ENCODE results near the gene LARGE2.
A peak's percentile ranks its signal among the peaks of the same experiment; 100 is the strongest.

The LARGE2 gene

GRCh38 chr11:45894555-45895247, 27.8 kb upstream of the LARGE2 start:
- TF ChIP-seq ISL1 (CRISPR knock-in tag; IDR thresholded peaks at IDR 0.05) (no peak), PPARA (CRISPR knock-in tag; IDR thresholded peaks at IDR 0.05; ENCODE audit: borderline replicate concordance) (no peak), ZNF565 (CRISPR knock-in tag; conservative IDR thresholded peaks at IDR 0.05; ENCODE audit: low read depth) (no peak), ZFP3 (CRISPR knock-in tag; IDR thresholded peaks at IDR 0.05) (no peak), TOX (CRISPR knock-in tag; IDR thresholded peaks at IDR 0.05; ENCODE audit: borderline replicate concordance) (no peak), ZNF70 (CRISPR knock-in tag; IDR thresholded peaks at IDR 0.05) (no peak), ESRRG (CRISPR knock-in tag; IDR thresholded peaks at IDR 0.05) (no peak), OSR1 (CRISPR knock-in tag; IDR thresholded peaks at IDR 0.05) (no peak), TSHZ2 (CRISPR knock-in tag; IDR thresholded peaks at IDR 0.05) (no peak), TCF4 (CRISPR knock-in tag; IDR thresholded peaks at IDR 0.05; ENCODE audit: borderline replicate concordance) (no peak), BACH2 (CRISPR knock-in tag; IDR thresholded peaks at IDR 0.05; ENCODE audit: borderline replicate concordance) (no peak), ZFP30 (CRISPR knock-in tag; IDR thresholded peaks at IDR 0.05) (no peak)

GRCh38 chr11:45895553-45896259, 26.8 kb upstream of the LARGE2 start:
- ATAC-seq: no peak
- no peak for TF ChIP-seq OSR1 (CRISPR knock-in tag; IDR thresholded peaks at IDR 0.05)
- TF ChIP-seq SNAI2 (CRISPR knock-in tag; IDR thresholded peaks at IDR 0.05): no peak
- no peak for TF ChIP-seq CREB5 (CRISPR knock-in tag; IDR thresholded peaks at IDR 0.05; ENCODE audit: low read depth)
- TF ChIP-seq ZNF565 (CRISPR knock-in tag; conservative IDR thresholded peaks at IDR 0.05; ENCODE audit: low read depth): no peak
- TF ChIP-seq BACH2 (CRISPR knock-in tag; IDR thresholded peaks at IDR 0.05; ENCODE audit: borderline replicate concordance): no peak
- no peak for TF ChIP-seq ZFP30 (CRISPR knock-in tag; IDR thresholded peaks at IDR 0.05)
- TF ChIP-seq ZNF8 (CRISPR knock-in tag; IDR thresholded peaks at IDR 0.05): no peak
- no peak for TF ChIP-seq ZNF70 (CRISPR knock-in tag; IDR thresholded peaks at IDR 0.05)
- TF ChIP-seq ISL1 (CRISPR knock-in tag; IDR thresholded peaks at IDR 0.05): no peak

More at GRCh38 chr11:45894555-45895247, 27.8 kb upstream of the LARGE2 start:
- ATAC-seq: no peak

- ATAC-seq: peak; percentile 36
- TF ChIP-seq SNAI2 (CRISPR knock-in tag; IDR thresholded peaks at IDR 0.05) (no peak), ARNTL (CRISPR knock-in tag; IDR thresholded peaks at IDR 0.05; ENCODE audit: borderline replicate concordance, low read depth) (no peak), TOX (CRISPR knock-in tag; IDR thresholded peaks at IDR 0.05; ENCODE audit: borderline replicate concordance) (no peak), PPARA (CRISPR knock-in tag; IDR thresholded peaks at IDR 0.05; ENCODE audit: borderline replicate concordance) (no peak), ZNF70 (CRISPR knock-in tag; IDR thresholded peaks at IDR 0.05) (no peak), RARB (CRISPR knock-in tag; IDR thresholded peaks at IDR 0.05) (no peak), POU6F1 (CRISPR knock-in tag; IDR thresholded peaks at IDR 0.05; ENCODE audit: borderline replicate concordance, low read depth) (no peak), ZNF565 (CRISPR knock-in tag; conservative IDR thresholded peaks at IDR 0.05; ENCODE audit: low read depth) (no peak), CSRNP3 (CRISPR knock-in tag; IDR thresholded peaks at IDR 0.05) (no peak), ESRRG (CRISPR knock-in tag; IDR thresholded peaks at IDR 0.05) (no peak), ISL1 (CRISPR knock-in tag; IDR thresholded peaks at IDR 0.05) (no peak), CREB5 (CRISPR knock-in tag; IDR thresholded peaks at IDR 0.05; ENCODE audit: low read depth) (no peak), TCF4 (CRISPR knock-in tag; IDR thresholded peaks at IDR 0.05; ENCODE audit: borderline replicate concordance) (no peak), TSHZ2 (CRISPR knock-in tag; IDR thresholded peaks at IDR 0.05) (no peak), OSR1 (CRISPR knock-in tag; IDR thresholded peaks at IDR 0.05) (no peak), CSDC2 (CRISPR knock-in tag; IDR thresholded peaks at IDR 0.05) (no peak)
These were observed 26.0 kb upstream of the LARGE2 start for GRCh38 chr11:45896422-45896984.

Measured in SK-N-SH treated with all-trans-retinoic acid at 6 μM for 48 hours (cell line).